ENCODE results near the gene UTP11.

- TF ChIP-seq RAD21 (IDR thresholded peaks at IDR 0.05) (no peak), CTCF (IDR thresholded peaks at IDR 0.05; ENCODE audit: low read depth, low read length, missing input control) (no peak), GABPA (IDR thresholded peaks at IDR 0.05 in 1 of 2, conservative IDR thresholded peaks at IDR 0.05 in 1 of 2) (no peak), JUND (IDR thresholded peaks at IDR 0.05) (no peak), TAF1 (conservative IDR thresholded peaks at IDR 0.05) (no peak), ATF3 (IDR thresholded peaks at IDR 0.05) (no peak), ZBTB33 (IDR thresholded peaks at IDR 0.05) (no peak), MAX (IDR thresholded peaks at IDR 0.05) (no peak), EGR1 (IDR thresholded peaks at IDR 0.05; ENCODE audit: low read depth in 2 of 2) (no peak), FOXA2 (IDR thresholded peaks at IDR 0.05) (no peak), REST (IDR thresholded peaks at IDR 0.05) (no peak), FOXA1 (IDR thresholded peaks at IDR 0.05) (no peak)
These were observed 47.2 kb upstream of the UTP11 start for GRCh38 chr1:37965301-37965700.
